Upper lobe of right lung (tissue), 1 donor: Measurements from ENCODE around the gene KCNMA1. TPM values are rescaled to one million over a fixed set of nuclear protein-coding genes. Genes with fewer than 3 reads are reported as not detected.

Experiments
- ATAC-seq: fragments of 200-7000 bp; cut with Tn5 transposase; one replicate; pipeline ENCODE4 v1.9.1; 2020; ENCODE audit warnings: mild to moderate bottlenecking, moderate library complexity
- DNase-seq: peaks from one replicate; pipeline ENCODE4 v3.0.0-alpha.2; 2020
- H3K27ac ChIP-seq: fragments of 200-600 bp; one replicate; pipeline ENCODE4 v1.8.0; 2022
- H3K27me3 ChIP-seq: fragments of 200-600 bp; one replicate; pipeline ENCODE4 v1.8.0; 2022; ENCODE audit warnings: mild to moderate bottlenecking
- H3K36me3 ChIP-seq: fragments of 200-600 bp; one replicate; pipeline ENCODE4 v1.8.0; 2022
- H3K4me1 ChIP-seq: fragments of 200-600 bp; one replicate; pipeline ENCODE4 v1.8.0; 2022
- H3K4me3 ChIP-seq: fragments of 200-600 bp; one replicate; pipeline ENCODE4 v1.8.0; 2022; ENCODE audit warnings: mild to moderate bottlenecking
- H3K9me3 ChIP-seq: fragments of 200-600 bp; one replicate; pipeline ENCODE4 v1.8.0; 2022
- intact Hi-C: fragments of 100-400 bp; cut with DNase I; formaldehyde crosslinking; loops from one replicate; pipeline ENCODE4 v1.11.0; 2022
- total RNA-seq: library from RNA; stranded (reverse); fragmentation: NEBNext Ultra II Directional; extraction: Animal tissue kit (Norgen Biotek cat#: 25700); gene quantifications from one replicate; pipeline ENCODE4 v1.2.1, GENCODE V29; 2021
- TF ChIP-seq, protein P1 (sequence below): fragments of 200-600 bp; IDR thresholded peaks from one replicate; pipeline ENCODE4 v1.8.0; 2022; ENCODE audit warnings: antibody characterized with exemption
- donor health status: DM: no; HTN: yes; CAD: no; lungs with severe emphysema.

The KCNMA1 gene
- total RNA-seq, 1 donor from 2014 or later = 26.3 TPM

- Histone ChIP-seq H3K27ac (no peak overlapping the region), H3K9me3 (no peaks in the 10 kb centered on the region), H3K36me3 (no peaks in the 10 kb centered on the region), H3K4me1 (no peaks in the 10 kb centered on the region), H3K4me3 (no peak overlapping the region), H3K27me3 (no peaks in the 10 kb centered on the region)
- intact Hi-C loops = no loop called here
- DNase-seq (no peak), ATAC-seq (peak; percentile 82)
- TF ChIP-seq, protein P1, sequence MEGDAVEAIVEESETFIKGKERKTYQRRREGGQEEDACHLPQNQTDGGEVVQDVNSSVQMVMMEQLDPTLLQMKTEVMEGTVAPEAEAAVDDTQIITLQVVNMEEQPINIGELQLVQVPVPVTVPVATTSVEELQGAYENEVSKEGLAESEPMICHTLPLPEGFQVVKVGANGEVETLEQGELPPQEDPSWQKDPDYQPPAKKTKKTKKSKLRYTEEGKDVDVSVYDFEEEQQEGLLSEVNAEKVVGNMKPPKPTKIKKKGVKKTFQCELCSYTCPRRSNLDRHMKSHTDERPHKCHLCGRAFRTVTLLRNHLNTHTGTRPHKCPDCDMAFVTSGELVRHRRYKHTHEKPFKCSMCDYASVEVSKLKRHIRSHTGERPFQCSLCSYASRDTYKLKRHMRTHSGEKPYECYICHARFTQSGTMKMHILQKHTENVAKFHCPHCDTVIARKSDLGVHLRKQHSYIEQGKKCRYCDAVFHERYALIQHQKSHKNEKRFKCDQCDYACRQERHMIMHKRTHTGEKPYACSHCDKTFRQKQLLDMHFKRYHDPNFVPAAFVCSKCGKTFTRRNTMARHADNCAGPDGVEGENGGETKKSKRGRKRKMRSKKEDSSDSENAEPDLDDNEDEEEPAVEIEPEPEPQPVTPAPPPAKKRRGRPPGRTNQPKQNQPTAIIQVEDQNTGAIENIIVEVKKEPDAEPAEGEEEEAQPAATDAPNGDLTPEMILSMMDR = no peak
These were observed 130.2 kb downstream of the KCNMA1 start for GRCh38 chr10:77507291-77507880.

- ATAC-seq (no peak), DNase-seq (no peak)
- H3K36me3 ChIP-seq = no peaks in the 10 kb centered on the region
- H3K27ac ChIP-seq = no peak overlapping the region
- H3K4me1 ChIP-seq = no peaks in the 10 kb centered on the region
- no peaks in the 10 kb centered on the region for H3K9me3 ChIP-seq
- intact Hi-C loops = no loop called here
- no peak overlapping the region for H3K4me3 ChIP-seq
- H3K27me3 ChIP-seq = no peaks in the 10 kb centered on the region
- TF ChIP-seq, protein P1 = no peak
These were observed 130.9 kb downstream of the KCNMA1 start for GRCh38 chr10:77506517-77507200.

- Histone ChIP-seq H3K27ac (no peak overlapping the region), H3K36me3 (no peaks in the 10 kb centered on the region), H3K27me3 (no peaks in the 10 kb centered on the region), H3K9me3 (no peaks in the 10 kb centered on the region), H3K4me3 (no peak overlapping the region), H3K4me1 (no peaks in the 10 kb centered on the region)
- intact Hi-C loops = no loop called here
- peak; percentile 42 for ATAC-seq
- TF ChIP-seq, protein P1 = no peak
- DNase-seq = no peak
These were observed 131.9 kb downstream of the KCNMA1 start for GRCh38 chr10:77505431-77506334.

DNA sequence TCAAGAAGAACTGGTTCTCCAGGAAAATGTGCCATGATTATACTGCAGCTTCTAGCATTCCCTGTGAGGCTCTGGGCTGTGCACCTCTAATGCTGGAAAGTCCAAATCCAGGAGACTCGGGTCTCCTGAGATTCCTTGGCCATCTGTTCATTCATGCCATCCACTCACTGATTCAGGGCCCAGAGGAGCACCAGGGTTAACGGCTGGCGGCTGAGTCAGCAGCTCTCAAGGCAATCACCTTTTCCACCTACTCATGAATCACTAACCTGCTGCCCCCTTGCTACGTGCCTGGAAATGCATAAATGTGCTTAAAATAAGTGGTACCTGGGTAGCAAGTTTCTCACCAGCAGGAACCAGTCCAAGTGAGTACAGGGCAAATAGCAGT lies 132.7 kb downstream of the KCNMA1 start:
- H3K36me3 ChIP-seq = no peaks in the 10 kb centered on the region
- TF ChIP-seq, protein P1 = no peak
- no peak overlapping the region for H3K4me3 ChIP-seq
- no peaks in the 10 kb centered on the region for H3K4me1 ChIP-seq
- no peak for DNase-seq
- no peak overlapping the region for H3K27ac ChIP-seq
- intact Hi-C loops = no loop called here
- no peaks in the 10 kb centered on the region for H3K27me3 ChIP-seq
- ATAC-seq = no peak
- no peaks in the 10 kb centered on the region for H3K9me3 ChIP-seq

DNA sequence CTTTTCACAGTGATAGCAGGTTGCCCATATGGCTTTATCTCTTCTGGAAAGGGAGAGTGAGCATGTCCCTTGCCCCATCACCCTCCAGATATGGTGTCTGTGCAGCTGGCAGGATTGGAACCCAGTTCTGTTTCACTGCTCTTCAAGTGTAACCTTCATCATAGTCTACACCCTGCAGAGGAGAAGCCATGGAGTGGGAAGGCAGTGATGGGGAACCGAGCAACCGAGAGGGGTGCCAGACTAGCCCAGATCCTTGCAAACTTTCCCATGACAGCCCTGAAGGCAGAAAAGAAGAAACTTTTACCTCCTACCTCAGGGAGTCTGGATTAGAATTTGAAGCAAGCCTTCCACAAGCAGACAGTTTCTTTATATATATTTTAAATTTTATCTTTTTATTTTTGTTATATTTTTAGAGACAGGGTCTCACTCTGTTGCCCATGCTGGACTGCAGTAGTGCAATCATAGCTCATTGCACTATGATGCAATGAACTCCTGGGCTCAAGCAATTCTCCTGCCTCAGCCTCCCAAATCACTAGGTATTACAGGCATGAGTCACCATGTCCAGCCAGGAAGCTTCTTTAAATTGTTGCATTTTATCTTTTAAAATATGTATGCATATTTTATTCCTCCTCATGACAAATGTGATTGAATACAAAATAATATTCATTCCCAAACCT lies 133.3 kb downstream of the KCNMA1 start:
- DNase-seq (no peak), ATAC-seq (no peak)
- no peaks in the 10 kb centered on the region for H3K27me3 ChIP-seq
- no peak overlapping the region for H3K27ac ChIP-seq
- intact Hi-C loops = no loop called here
- H3K4me1 ChIP-seq = no peaks in the 10 kb centered on the region
- H3K36me3 ChIP-seq = no peaks in the 10 kb centered on the region
- H3K4me3 ChIP-seq = no peak overlapping the region
- H3K9me3 ChIP-seq = no peaks in the 10 kb centered on the region
- TF ChIP-seq, protein P1 = no peak
